Mesodermal cell (in vitro differentiated cells): Measurements from ENCODE around the gene GRM4.
"Not testable (repeated sequence)": the region's sequence is repeated elsewhere in the genome, so short reads cannot be mapped to it uniquely, and the experiment has no call there.

Experiments
- H3K27ac ChIP-seq: 2 replicates; pipeline ENCODE4 v1.7.0; 2013; ENCODE audit warnings: mild to moderate bottlenecking, low read depth, low read length, moderate library complexity; ENCODE audit not compliant: severe bottlenecking
- H3K36me3 ChIP-seq: 2 replicates; pipeline ENCODE4 v1.7.1; 2013; ENCODE audit warnings: mild to moderate bottlenecking, low read length, moderate library complexity; ENCODE audit not compliant: control insufficient read depth, insufficient read depth
- H3K4me1 ChIP-seq: one replicate; pipeline ENCODE4 v1.7.1; 2013; ENCODE audit warnings: mild to moderate bottlenecking, low read length; ENCODE audit not compliant: insufficient read depth, control insufficient read depth, poor library complexity, severe bottlenecking
- H3K4me3 ChIP-seq: 2 replicates; pipeline ENCODE4 v1.7.0; 2013; ENCODE audit warnings: low read length, control low read depth, mild to moderate bottlenecking; ENCODE audit not compliant: insufficient read depth, poor library complexity, severe bottlenecking; ENCODE audit errors: extremely low read depth
- H3K9me3 ChIP-seq: 2 replicates; pipeline ENCODE4 v1.7.1; 2013; ENCODE audit warnings: mild to moderate bottlenecking, low read length, moderate library complexity; ENCODE audit not compliant: control insufficient read depth
- WGBS, 2 experiments: methylation state at CpG; one replicate each; pipeline ENCODE4 v1.1.5; 2013; ENCODE audit warnings: missing lambda C conversion rate in 2 of 2; ENCODE audit not compliant: insufficient coverage in 2 of 2; 5-methylcytosine and 5-hydroxymethylcytosine counted together

Gene GRM4

GRCh38 chr6:34018961-34019606 is 126.8 kb downstream of the GRM4 start:
- WGBS, 2 experiments, result 79 to 95% methylated on average over 5 of the region's 7 CpGs

GRCh38 chr6:34018026-34018425 is 127.9 kb downstream of the GRM4 start:
- Histone ChIP-seq H3K4me1 (no peaks in the 10 kb centered on the region), H3K9me3 (no peaks in the 10 kb centered on the region), H3K27ac (no peak overlapping the region), H3K36me3 (no peaks in the 10 kb centered on the region), H3K4me3 (no peak overlapping the region)
- WGBS, 2 experiments, result 87 to 89% methylated on average over 3 to 5 of the region's 6 CpGs

More at GRCh38 chr6:34018961-34019606, 126.8 kb downstream of the GRM4 start:
- no peak overlapping the region for H3K27ac ChIP-seq
- no peaks in the 10 kb centered on the region for H3K36me3 ChIP-seq
- H3K4me3 ChIP-seq, result no peak overlapping the region
- no peaks in the 10 kb centered on the region for H3K4me1 ChIP-seq
- H3K9me3 ChIP-seq, result no peaks in the 10 kb centered on the region

- Histone ChIP-seq H3K9me3 (no peaks in the 10 kb centered on the region), H3K36me3 (no peaks in the 10 kb centered on the region), H3K4me3 (no peak overlapping the region), H3K4me1 (no peaks in the 10 kb centered on the region), H3K27ac (no peak overlapping the region)
- 97 to 98% methylated on average over 50 to 51 of the region's 54 CpGs for WGBS, 2 experiments
Observed at GRCh38 chr6:34017106-34017805, 128.6 kb downstream of the GRM4 start.

- H3K36me3 ChIP-seq, H3K4me1 ChIP-seq, H3K27ac ChIP-seq, H3K4me3 ChIP-seq, H3K9me3 ChIP-seq: not testable (repeated sequence)
- WGBS, 2 experiments, result 89 to 100% methylated on average over 1 to 3 of the region's 3 CpGs
Observed at GRCh38 chr6:34016573-34016972, 129.3 kb downstream of the GRM4 start.

GRCh38 chr6:34015586-34015985 is 130.3 kb downstream of the GRM4 start:
- 30 to 51% methylated on average over 5 to 6 of the region's 6 CpGs for WGBS, 2 experiments
- H3K36me3 ChIP-seq, result no peaks in the 10 kb centered on the region
- H3K27ac ChIP-seq, result no peak overlapping the region
- no peaks in the 10 kb centered on the region for H3K9me3 ChIP-seq
- no peak overlapping the region for H3K4me3 ChIP-seq
- H3K4me1 ChIP-seq, result no peaks in the 10 kb centered on the region

GRCh38 chr6:34011264-34011663 is 134.6 kb downstream of the GRM4 start:
- 63 to 74% methylated on average over 4 to 5 of the region's 5 CpGs for WGBS, 2 experiments
- Histone ChIP-seq H3K9me3 (no peaks in the 10 kb centered on the region), H3K36me3 (no peaks in the 10 kb centered on the region), H3K27ac (no peak overlapping the region), H3K4me1 (no peaks in the 10 kb centered on the region), H3K4me3 (no peak overlapping the region)

- Histone ChIP-seq H3K36me3 (no peaks in the 10 kb centered on the region), H3K4me3 (no peak overlapping the region), H3K9me3 (no peaks in the 10 kb centered on the region), H3K4me1 (peaks cover 8% of the 10 kb centered on the region), H3K27ac (no peak overlapping the region)
- 19 to 20% methylated on average over 4 to 7 of the region's 8 CpGs for WGBS, 2 experiments
Observed at GRCh38 chr6:34005901-34006531, 139.9 kb downstream of the GRM4 start.

GRCh38 chr6:34004706-34005105 is 141.2 kb downstream of the GRM4 start:
- Histone ChIP-seq H3K36me3 (no peaks in the 10 kb centered on the region), H3K27ac (no peak overlapping the region), H3K9me3 (no peaks in the 10 kb centered on the region), H3K4me1 (peaks cover 8% of the 10 kb centered on the region), H3K4me3 (no peak overlapping the region)
- no CpG with 5 or more reads among the region's 1 CpG for WGBS, 2 experiments

GRCh38 chr6:34003962-34004361 is 141.9 kb downstream of the GRM4 start:
- no peak overlapping the region for H3K4me3 ChIP-seq
- H3K4me1 ChIP-seq, result peaks cover 8% of the 10 kb centered on the region
- H3K27ac ChIP-seq, result no peak overlapping the region
- H3K9me3 ChIP-seq, result no peaks in the 10 kb centered on the region
- H3K36me3 ChIP-seq, result no peaks in the 10 kb centered on the region

GRCh38 chr6:34001706-34002621 is 143.9 kb downstream of the GRM4 start:
- Histone ChIP-seq H3K27ac (no peak overlapping the region), H3K9me3 (no peaks in the 10 kb centered on the region), H3K4me3 (no peak overlapping the region), H3K36me3 (no peaks in the 10 kb centered on the region), H3K4me1 (peaks cover 8% of the 10 kb centered on the region)
- WGBS, 2 experiments, result 87 to 89% methylated on average over 35 to 37 of the region's 41 CpGs
